ENCODE data around the gene CLIC1.
"Not testable (repeated sequence)": the region's sequence is repeated elsewhere in the genome, so short reads cannot be mapped to it uniquely, and the experiment has no call there.

CLIC1 gene

DNA sequence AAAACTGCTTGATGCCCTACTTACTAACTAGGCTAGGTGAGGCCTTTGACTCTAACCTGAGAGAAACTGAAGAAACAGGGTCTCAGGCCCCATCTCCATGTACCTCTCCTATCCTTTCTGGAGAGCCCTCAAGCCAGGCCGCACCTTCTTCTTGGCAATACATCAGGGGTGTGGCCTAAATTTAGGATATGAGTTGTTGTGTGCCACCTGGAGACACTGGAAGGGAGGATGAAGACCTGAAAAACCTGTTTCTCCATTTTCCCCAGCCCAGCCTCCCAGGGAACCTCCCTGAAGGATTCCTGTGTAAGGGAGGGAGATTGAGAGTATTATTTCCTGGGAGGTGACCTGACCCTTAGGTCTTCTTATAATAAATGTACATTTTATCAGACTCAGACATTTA lies 18.1 kb downstream of the CLIC1 start:
- H3K4me1 ChIP-seq (ENCODE audit: control insufficient read depth, insufficient read depth, low read length) = peaks cover 31% of the 10 kb centered on the region
- no peak overlapping the region for H3K4me3 ChIP-seq (ENCODE audit: low read depth, low read length)
- H3K9ac ChIP-seq (ENCODE audit: low read depth, low read length) = no peak overlapping the region

DNA sequence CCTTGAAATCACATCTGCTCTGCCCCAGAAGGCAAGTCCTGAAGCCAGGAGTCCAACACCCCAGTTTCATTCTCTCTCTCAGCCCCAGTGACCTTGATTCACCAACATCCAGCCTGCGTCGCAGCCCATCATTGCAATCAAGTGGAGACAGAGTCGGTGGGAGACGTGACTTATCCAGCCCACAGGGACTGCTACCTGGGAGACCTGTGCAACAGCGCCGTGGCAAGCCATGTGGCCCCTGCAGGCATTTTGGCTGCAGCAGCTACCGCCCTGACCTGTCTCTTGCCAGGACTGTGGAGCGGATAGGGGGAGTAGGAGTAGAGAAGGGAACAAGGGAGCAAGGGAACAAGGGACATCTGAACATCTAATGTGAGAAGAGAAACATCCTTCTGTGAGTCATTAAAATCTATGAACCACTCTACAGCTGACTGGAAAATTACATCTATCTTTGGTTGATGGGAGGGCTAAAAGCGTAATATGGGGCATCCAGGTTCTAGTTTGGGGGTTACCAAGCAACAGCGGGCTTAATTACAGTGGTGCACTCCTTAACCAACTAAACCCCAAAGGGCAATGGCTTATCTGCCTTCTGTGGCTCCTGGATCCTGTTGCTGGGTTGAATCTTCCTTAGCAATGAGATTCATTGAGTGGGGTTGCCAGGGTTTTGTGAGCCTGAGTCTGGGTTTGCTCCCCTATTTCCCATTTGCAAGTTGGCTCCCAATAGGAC lies 18.7 kb downstream of the CLIC1 start:
- Histone ChIP-seq H3K9ac (ENCODE audit: low read depth, low read length) (no peak overlapping the region), H3K4me3 (ENCODE audit: low read depth, low read length) (no peak overlapping the region), H3K9me3 (ENCODE audit: control insufficient read depth, insufficient read depth, low read length) (no peaks in the 10 kb centered on the region)

More for the DNA sequence above, 18.1 kb downstream of the CLIC1 start:
- Histone ChIP-seq H3K9me3 (ENCODE audit: control insufficient read depth, insufficient read depth, low read length) (no peaks in the 10 kb centered on the region), H3K27ac (ENCODE audit: low read depth, low read length) (no peak overlapping the region), H3K27me3 (ENCODE audit: control insufficient read depth, insufficient read depth, low read length) (no peaks in the 10 kb centered on the region), H3K36me3 (ENCODE audit: control insufficient read depth, insufficient read depth, low read length) (no peaks in the 10 kb centered on the region)

DNA sequence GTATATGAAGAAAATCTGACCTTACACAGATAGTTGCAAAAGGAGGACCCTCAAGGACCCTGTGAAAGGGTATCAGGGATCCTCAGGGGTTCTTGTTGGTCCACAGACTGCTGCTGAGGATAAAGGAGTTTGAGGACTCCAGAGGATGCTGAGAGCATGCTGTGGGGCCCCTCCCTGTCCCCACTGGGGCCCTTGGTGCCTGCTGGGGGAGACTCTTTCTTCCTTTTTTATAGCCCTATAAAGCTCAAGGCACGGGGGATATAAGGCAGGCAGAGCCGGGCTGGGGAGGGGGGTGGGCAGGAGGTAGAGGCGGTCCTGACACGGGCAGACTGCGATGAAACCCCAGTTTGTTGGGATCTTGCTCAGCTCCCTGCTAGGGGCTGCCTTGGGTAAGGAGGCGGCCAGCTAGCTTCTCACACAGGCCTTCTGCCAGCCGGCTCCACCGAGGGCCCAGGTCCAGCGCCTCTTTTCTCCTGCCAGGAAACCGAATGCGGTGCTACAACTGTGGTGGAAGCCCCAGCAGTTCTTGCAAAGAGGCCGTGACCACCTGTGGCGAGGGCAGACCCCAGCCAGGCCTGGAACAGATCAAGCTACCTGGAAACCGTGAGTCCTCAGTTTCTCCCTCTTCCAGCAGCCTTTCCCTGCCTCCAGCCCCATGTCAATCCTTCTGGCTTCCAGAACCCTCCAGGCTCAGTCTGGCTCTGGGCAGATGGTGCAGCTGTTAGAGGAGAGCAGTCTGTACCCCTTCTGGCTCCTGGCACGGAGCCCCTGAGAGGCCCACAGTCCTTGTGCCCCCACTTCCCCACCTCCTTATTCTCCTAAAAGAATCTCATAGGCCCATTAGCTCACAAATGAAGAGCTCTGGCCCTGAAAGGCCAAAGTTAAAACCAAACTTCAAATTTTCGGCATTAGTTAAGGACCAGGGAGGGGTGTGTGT lies 21.0 kb downstream of the CLIC1 start, which contains the start of gene LY6G6D:
Gene LY6G6D (plus strand): TSS at position 327 of the 937 bp plus-strand sequence. CDS start 8 bp downstream, at position 335.
- Histone ChIP-seq H3K27ac (ENCODE audit: low read depth, low read length) (peak within 1 kb of the TSS; percentile 80), H3K27me3 (ENCODE audit: control insufficient read depth, insufficient read depth, low read length) (no peaks in the 10 kb centered on the region), H3K36me3 (ENCODE audit: control insufficient read depth, insufficient read depth, low read length) (no peaks in the 10 kb centered on the region), H3K4me1 (ENCODE audit: control insufficient read depth, insufficient read depth, low read length) (peaks cover 31% of the 10 kb centered on the region), H3K9ac (ENCODE audit: low read depth, low read length) (no peak within 1 kb of the TSS), H3K4me3 (ENCODE audit: low read depth, low read length) (no peak within 1 kb of the TSS), H3K9me3 (ENCODE audit: control insufficient read depth, insufficient read depth, low read length) (no peaks in the 10 kb centered on the region)

More for the DNA sequence above, 18.7 kb downstream of the CLIC1 start:
- Histone ChIP-seq H3K27me3 (ENCODE audit: control insufficient read depth, insufficient read depth, low read length) (no peaks in the 10 kb centered on the region), H3K36me3 (ENCODE audit: control insufficient read depth, insufficient read depth, low read length) (no peaks in the 10 kb centered on the region), H3K4me1 (ENCODE audit: control insufficient read depth, insufficient read depth, low read length) (peaks cover 31% of the 10 kb centered on the region), H3K27ac (ENCODE audit: low read depth, low read length) (no peak overlapping the region)

DNA sequence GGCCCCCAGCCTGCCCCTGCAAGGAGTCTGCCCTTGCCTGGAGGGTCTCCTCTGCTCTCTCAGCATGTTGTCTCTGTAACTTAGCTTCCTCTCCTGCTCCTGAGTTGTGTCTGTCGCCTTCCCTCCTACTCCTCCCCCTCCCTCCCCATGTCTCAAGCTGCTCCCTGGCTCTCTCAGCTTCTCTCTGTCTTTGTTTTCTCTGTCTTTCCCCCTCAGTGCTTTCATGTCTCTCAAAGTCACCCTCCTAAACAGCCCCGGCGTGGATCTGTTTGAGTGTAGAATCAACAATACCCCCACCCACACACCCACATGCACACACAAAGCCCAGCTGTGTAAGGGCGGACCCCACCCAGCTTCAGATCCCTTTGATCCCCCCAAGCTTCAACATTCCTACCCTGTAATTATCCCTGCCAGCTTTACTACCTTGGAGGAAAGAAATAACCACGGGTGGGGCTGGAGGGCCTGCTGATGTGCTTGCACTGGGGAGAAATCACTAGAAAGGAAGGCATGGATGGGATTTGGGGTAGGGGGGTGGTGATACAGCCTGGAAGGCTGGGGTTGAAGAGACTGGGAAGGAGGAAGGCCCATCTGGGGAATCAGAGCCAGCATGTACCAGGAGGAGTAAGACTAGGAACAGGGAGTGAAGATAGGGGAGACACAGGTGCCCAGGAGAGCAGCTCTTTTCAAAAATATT lies 22.2 kb downstream of the CLIC1 start:
- H3K27ac ChIP-seq (ENCODE audit: low read depth, low read length) = peak overlapping the region; percentile 80

DNA sequence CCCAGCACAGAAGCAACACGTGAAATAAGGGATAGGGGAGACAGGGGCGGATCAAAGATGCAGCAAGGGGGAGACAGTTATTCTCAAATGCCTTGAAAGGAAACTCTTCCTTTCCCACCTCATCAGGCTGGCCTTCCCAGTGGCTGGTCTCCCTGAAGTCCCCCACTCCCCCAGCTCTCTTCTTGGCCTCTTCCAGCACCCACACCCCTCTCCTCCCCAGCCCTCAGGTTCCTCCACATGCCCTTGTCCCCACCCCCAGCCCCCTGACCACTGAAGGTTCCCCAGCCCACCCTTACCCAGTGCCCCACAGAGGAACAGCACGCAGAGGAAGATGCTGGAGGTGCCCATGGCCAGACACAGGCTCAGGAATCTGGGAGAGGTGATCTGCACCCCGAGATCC lies 22.9 kb downstream of the CLIC1 start:
- Histone ChIP-seq H3K9me3 (ENCODE audit: control insufficient read depth, insufficient read depth, low read length) (no peaks in the 10 kb centered on the region), H3K4me3 (ENCODE audit: low read depth, low read length) (no peak overlapping the region), H3K27me3 (ENCODE audit: control insufficient read depth, insufficient read depth, low read length) (no peaks in the 10 kb centered on the region), H3K27ac (ENCODE audit: low read depth, low read length) (peak overlapping the region; percentile 80), H3K4me1 (ENCODE audit: control insufficient read depth, insufficient read depth, low read length) (peaks cover 27% of the 10 kb centered on the region), H3K9ac (ENCODE audit: low read depth, low read length) (no peak overlapping the region), H3K36me3 (ENCODE audit: control insufficient read depth, insufficient read depth, low read length) (no peaks in the 10 kb centered on the region)

More for the DNA sequence above, 22.2 kb downstream of the CLIC1 start:
- Histone ChIP-seq H3K4me3 (ENCODE audit: low read depth, low read length) (no peak overlapping the region), H3K9ac (ENCODE audit: low read depth, low read length) (no peak overlapping the region), H3K4me1 (ENCODE audit: control insufficient read depth, insufficient read depth, low read length) (peaks cover 31% of the 10 kb centered on the region), H3K27me3 (ENCODE audit: control insufficient read depth, insufficient read depth, low read length) (no peaks in the 10 kb centered on the region), H3K9me3 (ENCODE audit: control insufficient read depth, insufficient read depth, low read length) (no peaks in the 10 kb centered on the region), H3K36me3 (ENCODE audit: control insufficient read depth, insufficient read depth, low read length) (no peaks in the 10 kb centered on the region)

DNA sequence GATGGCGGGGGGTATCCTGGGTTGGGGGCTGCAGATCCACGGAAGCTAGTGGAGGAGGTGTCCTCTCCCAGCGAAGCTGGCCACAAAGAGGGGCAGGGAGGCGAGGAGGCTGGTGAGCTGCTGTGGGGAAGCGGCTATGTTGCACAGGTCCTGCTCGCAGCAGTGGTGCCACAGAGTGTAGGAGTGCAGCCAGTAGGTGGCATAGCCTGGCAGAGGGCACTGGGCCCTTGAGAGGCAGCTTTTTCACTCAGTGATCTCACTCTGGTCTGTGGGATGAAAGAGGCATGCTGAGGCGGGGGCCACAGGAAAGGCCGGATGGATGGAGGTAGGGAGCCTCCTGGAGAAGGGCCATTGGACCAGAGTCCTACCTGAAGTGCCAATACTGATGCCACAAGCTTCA lies 24.0 kb downstream of the CLIC1 start:
- no peaks in the 10 kb centered on the region for H3K9me3 ChIP-seq (ENCODE audit: control insufficient read depth, insufficient read depth, low read length)
- no peaks in the 10 kb centered on the region for H3K27me3 ChIP-seq (ENCODE audit: control insufficient read depth, insufficient read depth, low read length)
- peaks cover 19% of the 10 kb centered on the region for H3K4me1 ChIP-seq (ENCODE audit: control insufficient read depth, insufficient read depth, low read length)
- no peaks in the 10 kb centered on the region for H3K36me3 ChIP-seq (ENCODE audit: control insufficient read depth, insufficient read depth, low read length)
- H3K27ac ChIP-seq (ENCODE audit: low read depth, low read length) = no peak overlapping the region
- no peak overlapping the region for H3K9ac ChIP-seq (ENCODE audit: low read depth, low read length)
- no peak overlapping the region for H3K4me3 ChIP-seq (ENCODE audit: low read depth, low read length)

DNA sequence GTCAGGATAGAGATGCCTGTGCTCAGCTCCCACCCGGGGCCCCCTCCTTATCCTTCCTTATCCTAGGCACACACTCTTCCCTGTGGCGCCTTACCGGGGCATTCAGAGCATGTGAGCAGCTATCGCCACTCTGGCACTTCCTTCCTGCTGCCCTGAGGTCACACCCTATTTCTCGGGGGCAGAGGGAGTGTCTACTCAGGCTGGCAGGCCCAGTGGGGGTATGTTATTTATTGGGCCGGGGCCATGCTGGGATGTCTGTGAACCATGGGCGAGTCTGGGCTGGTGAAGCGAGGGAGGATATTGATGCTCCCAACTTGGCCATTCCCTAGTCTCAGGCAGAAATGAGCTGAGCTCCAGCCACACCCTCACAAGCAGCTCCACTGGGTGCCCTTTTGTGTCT lies 25.1 kb downstream of the CLIC1 start:
- Histone ChIP-seq H3K4me1 (ENCODE audit: control insufficient read depth, insufficient read depth, low read length) (peaks cover 19% of the 10 kb centered on the region), H3K27me3 (ENCODE audit: control insufficient read depth, insufficient read depth, low read length) (no peaks in the 10 kb centered on the region), H3K4me3 (ENCODE audit: low read depth, low read length) (no peak overlapping the region), H3K9me3 (ENCODE audit: control insufficient read depth, insufficient read depth, low read length) (no peaks in the 10 kb centered on the region), H3K36me3 (ENCODE audit: control insufficient read depth, insufficient read depth, low read length) (no peaks in the 10 kb centered on the region), H3K27ac (ENCODE audit: low read depth, low read length) (no peak overlapping the region), H3K9ac (ENCODE audit: low read depth, low read length) (no peak overlapping the region)

DNA sequence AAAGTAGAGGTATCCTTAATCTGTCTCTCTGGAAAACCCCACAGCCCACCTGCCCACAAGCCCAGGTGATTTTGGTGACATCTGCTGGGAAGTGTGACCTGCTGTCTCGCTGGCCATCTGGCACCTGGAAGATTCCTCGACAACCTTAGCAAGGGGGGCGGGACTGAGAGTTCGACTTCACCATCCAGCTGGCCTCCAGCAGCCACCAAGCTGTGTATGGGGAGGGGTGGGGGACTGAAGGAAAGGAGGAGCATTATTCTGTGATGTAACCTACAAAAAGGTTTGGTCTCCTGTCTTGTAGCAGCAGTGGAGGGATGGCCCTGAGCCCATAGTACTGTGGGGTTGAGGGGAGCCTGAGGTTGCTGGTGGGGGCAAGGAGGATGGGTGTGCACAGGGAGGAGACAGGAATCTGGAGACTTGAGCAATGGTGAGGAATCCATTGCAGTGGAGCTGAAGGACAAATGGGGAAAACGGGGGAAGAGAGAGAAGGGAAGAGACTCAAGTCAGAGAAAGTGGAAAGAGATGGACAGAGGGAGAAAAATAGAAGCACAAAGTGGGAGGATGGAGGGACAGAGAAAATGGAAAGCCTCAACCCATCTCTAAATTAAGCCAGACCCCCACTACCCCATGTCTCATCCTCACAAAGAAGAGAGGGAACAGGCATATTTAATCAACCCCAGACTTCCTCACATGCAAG lies 25.7 kb downstream of the CLIC1 start:
- no peak overlapping the region for H3K27ac ChIP-seq (ENCODE audit: low read depth, low read length)
- H3K4me3 ChIP-seq (ENCODE audit: low read depth, low read length) = no peak overlapping the region
- H3K4me1 ChIP-seq (ENCODE audit: control insufficient read depth, insufficient read depth, low read length) = peaks cover 19% of the 10 kb centered on the region
- no peak overlapping the region for H3K9ac ChIP-seq (ENCODE audit: low read depth, low read length)
- no peaks in the 10 kb centered on the region for H3K9me3 ChIP-seq (ENCODE audit: control insufficient read depth, insufficient read depth, low read length)
- H3K27me3 ChIP-seq (ENCODE audit: control insufficient read depth, insufficient read depth, low read length) = no peaks in the 10 kb centered on the region
- no peaks in the 10 kb centered on the region for H3K36me3 ChIP-seq (ENCODE audit: control insufficient read depth, insufficient read depth, low read length)

DNA sequence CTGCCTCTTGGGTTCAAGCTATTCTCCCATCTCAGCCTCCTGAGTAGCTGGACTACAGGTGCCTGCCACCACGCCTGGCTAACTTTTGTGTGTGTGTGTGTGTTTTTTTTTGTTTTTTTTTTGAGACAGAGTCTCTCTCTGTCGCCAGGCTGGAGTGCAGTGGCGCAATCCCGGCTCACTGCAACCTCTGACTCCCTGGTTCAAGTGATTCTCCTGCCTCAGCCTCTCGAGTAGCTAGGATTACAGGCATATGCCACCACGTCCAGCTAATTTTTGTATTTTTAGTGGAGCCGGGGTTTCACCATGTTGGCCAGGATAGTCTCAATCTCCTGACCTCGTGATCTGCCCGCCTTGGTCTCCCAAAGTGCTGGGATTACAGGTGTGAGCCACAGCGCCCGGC lies 27.2 kb downstream of the CLIC1 start:
- H3K27me3 ChIP-seq (ENCODE audit: control insufficient read depth, insufficient read depth, low read length); H3K9ac ChIP-seq (ENCODE audit: low read depth, low read length); H3K36me3 ChIP-seq (ENCODE audit: control insufficient read depth, insufficient read depth, low read length); H3K4me3 ChIP-seq (ENCODE audit: low read depth, low read length); H3K27ac ChIP-seq (ENCODE audit: low read depth, low read length); H3K9me3 ChIP-seq (ENCODE audit: control insufficient read depth, insufficient read depth, low read length); H3K4me1 ChIP-seq (ENCODE audit: control insufficient read depth, insufficient read depth, low read length): not testable (repeated sequence)

DNA sequence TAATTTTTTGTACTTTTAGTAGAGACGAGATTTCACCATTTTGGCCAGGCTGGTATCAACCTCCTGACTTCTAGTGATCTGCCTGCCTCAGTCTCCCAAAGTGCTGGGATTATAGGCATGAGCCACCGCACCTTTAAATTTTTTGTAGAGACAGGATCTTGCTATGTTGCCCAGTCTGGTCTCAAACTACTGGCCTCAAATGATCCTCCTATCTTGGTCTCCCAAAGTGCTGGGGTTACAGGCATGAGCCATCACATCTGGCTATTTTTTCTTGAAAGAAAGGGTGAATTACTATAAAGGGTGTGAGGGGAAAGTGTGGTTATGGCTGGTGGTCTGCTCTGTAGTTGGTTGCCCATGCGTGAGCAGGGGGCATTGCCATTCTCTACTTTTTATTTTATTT lies 28.1 kb downstream of the CLIC1 start:
- H3K9me3 ChIP-seq (ENCODE audit: control insufficient read depth, insufficient read depth, low read length) = no peaks in the 10 kb centered on the region
- H3K4me3 ChIP-seq (ENCODE audit: low read depth, low read length) = no peak overlapping the region
- no peaks in the 10 kb centered on the region for H3K27me3 ChIP-seq (ENCODE audit: control insufficient read depth, insufficient read depth, low read length)
- H3K27ac ChIP-seq (ENCODE audit: low read depth, low read length) = no peak overlapping the region
- H3K4me1 ChIP-seq (ENCODE audit: control insufficient read depth, insufficient read depth, low read length) = no peaks in the 10 kb centered on the region
- H3K9ac ChIP-seq (ENCODE audit: low read depth, low read length) = no peak overlapping the region
- no peaks in the 10 kb centered on the region for H3K36me3 ChIP-seq (ENCODE audit: control insufficient read depth, insufficient read depth, low read length)

Data from HUES48 (cell line).